HG03196 (cell line): Measurements from ENCODE around the gene AIG1.
"Not testable (repeated sequence)": the region's sequence is repeated elsewhere in the genome, so short reads cannot be mapped to it uniquely, and the experiment has no call there.

Source experiments
- ATAC-seq: cut with Tn5 transposase; IDR thresholded peaks from one replicate; pipeline ENCODE4 v1.9.1; 2021; ENCODE audit not compliant: unreplicated experiment

The AIG1 gene

DNA sequence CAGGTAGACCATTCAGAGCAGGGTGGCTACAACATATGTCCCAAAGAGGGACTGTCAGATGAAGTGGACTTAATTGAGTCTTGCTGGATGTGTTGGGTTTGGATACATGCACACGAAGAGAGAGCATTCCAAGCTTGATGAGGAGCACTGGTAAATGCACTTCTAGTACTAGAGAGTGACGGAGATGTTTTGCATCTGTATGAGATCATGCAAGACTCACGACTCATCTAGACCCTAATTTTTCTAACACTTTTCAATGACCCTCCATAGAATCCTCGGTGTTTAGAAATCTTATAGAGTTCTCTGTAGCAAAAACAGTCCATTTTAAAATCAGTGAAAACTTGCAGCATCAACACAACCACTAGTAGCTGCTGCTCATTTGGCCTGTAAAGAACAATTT, 4.8 kb upstream of the AIG1 start:
- ATAC-seq: no peak

DNA sequence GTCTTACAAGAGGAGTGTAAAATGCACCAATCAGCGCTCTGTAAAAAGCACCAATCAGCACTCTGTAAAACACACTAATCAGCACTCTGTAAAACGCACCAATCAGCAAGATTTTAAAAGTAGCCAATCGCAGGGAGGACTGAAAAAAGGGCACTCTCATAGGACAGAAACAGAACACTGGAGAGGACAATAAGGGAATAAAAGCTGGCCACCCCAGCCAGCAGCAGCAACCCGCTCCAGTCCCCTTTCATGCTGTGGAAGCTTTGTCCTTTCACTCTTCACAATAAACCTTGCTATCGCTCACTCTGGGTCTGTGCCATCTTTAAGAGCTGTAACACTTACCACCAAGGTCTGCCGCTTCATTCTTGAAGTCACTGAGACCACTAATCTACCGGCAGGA, 1.7 kb upstream of the AIG1 start:
- no peak for ATAC-seq

DNA sequence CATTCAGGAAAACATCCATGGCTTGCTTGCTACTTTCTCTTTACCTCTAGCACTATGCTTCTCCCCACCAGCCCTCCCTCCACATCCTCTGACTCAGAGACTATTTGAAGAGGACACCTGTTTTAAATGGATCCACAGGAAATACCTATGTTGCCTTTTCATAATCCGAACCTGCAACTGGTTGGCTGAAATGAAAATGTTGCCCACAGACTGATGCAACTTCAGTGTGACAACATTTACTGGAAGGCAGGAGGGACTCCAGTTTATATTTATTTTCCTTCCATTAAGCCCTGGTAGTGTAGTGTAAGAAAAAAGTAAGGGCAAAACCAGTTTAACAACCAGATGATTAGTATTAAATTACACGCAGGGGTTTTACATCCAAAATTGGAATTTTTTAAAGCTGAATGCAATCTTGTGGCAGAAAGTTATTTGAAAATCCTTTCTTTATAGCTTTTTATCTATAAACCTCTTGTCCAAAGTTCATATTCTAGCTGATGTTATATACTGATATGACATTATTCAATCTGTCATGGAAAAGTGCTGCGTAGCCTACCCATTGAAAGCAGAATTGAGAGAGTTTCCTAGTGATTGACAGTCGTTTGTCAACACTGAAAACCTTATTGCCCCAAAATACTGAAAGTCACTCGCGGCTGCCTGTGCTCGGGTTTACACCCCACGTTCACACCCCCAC, 881 bp upstream of the AIG1 start:
- ATAC-seq: no peak

DNA sequence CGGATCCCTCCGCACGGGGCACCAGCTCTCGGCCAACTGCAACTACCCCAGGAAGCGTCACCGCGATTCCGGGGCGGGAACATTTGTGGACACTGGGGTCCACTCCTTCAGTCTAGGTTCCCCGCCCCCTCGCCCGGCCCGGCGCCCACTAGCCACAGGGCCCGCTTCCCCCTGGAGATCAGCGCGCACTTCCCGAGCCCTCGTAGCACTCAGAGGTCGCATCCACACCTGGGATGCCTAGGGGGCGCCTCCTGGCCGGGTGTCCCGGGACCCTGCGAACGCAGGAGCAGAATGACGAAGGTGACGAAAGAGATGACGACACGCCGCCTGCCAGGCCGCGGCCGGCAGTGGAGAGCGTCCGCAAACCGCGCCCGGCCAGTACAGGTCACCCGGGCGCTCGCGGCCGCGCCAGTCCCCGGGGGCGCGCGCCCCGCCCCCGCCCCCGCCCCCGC, 309 bp upstream of the AIG1 start:
- ATAC-seq: peak; percentile 71

DNA sequence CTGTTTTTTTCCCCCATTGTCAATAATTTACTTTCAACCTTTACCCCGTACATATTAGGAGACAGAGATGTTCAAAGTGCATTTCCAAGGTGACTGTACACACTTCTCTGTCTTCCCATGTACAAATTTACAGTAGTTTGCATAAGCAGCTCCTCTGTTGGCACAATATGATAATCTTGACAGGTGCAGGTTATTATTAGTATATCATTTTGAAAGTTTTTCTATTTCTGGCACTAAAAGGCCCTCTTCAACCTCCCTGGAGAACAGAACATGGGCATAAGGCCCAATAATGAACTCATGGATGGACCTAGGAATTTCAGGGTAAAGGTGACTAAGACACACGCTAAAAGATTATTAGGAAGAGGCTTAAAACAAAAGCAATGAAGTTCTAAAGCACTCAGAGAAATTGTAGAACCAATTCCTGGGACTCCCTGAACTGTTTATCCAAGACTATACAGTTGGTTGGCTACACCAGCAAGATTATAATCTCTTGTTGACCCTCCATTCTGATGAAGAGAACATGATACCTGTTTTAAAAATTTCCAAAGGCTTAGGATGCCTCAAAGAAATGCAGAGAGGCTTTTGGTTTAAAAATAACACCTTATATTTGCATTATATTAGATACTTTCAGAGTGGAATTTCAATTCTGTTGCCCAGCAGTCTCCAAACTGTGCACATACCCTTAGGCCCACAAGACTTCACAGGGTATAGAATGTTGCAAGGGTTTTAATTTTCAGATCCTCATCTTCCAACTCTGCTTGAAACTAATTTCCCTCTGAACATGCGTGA, 1.1 kb downstream of the AIG1 start:
- no peak for ATAC-seq

DNA sequence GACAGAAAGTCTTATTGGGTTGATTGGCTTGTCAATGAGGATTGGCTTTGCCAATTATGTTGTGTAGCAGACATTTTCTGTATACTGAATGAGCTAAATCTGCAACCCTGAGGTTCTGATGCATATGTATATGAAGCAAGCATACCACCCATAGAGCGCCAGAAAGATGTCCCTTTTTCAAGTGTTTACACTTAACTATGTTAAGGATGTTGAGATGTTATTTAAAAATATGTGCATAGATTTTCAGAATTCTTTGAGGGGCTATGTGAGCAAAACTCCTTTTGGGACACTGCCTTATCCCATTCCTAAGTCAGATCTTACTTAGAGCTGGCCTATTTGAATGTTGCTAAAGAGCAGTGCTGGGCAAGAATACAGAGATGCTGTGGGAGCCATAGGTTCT, 1.9 kb downstream of the AIG1 start:
- ATAC-seq: no peak

DNA sequence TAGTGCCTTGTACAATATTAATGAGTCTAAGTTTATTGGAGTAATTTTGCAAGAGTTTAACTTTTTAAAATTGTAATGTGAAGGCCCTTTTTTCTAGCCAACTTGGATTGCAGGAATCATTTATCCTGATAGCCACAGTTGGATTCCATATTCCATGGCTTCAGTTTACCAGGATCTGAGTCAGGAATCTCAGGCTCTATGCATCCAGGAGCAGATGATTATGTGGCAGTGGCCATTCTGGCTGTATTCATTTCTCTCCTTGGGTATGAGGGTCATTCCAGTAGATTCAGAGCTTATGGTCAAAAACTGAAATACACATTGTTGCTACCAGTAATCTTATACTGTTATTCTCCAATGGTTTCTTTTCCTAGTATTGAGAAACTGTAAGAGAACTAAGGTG, 2.9 kb downstream of the AIG1 start:
- ATAC-seq: no peak

DNA sequence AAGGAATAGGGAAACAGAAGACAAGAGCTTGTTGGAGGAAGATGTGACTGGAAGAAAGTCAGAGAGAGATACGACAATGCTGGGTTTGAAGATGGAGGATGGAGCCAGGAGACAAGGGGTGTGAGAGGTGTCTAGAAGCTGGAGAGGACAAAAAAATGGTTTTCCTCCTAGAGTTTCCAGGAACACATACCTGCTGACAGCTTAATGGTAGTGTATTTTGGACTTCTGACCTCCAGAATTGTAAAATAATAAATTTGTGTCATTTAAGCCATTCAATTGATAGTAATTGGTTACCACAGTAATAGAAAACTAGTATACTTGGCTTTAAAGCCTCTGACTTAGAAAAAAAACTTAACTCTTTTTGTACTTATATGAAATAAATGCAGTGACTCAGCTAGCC, 3.6 kb downstream of the AIG1 start:
- ATAC-seq: no peak

DNA sequence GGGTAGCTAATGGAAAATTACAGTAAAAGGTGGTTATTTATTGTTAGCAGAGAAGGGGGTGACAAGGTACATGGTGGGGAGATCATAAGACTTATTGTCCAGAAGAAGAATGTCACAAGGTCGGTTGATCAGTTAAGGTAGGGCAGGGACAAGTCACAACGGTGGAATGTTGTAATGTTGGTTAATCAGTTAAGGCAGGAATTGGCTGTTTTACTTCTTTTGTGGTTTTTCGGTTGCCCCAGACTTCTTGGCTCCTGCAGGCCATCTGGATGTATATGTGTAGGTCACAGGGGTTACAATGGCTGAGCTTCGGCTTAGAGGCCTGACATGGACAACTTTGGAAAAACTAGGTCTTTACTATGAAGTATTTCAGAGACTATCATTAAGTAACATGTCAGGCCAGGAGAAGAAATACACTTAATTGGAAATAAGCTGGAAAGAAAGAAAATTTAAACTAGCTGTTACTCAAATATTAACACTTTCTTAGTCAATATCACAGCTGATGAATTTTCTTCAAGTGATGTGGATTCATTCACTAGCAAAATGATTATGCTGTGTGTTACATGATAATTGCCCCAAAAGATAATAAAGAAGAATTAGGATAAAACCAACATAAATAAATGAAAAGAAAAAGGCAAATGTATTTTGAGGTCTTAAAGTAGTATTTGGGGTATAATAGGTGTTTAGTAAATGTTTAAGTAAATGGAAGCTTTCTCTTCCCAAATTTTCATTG, 4.4 kb downstream of the AIG1 start:
- ATAC-seq: no peak

DNA sequence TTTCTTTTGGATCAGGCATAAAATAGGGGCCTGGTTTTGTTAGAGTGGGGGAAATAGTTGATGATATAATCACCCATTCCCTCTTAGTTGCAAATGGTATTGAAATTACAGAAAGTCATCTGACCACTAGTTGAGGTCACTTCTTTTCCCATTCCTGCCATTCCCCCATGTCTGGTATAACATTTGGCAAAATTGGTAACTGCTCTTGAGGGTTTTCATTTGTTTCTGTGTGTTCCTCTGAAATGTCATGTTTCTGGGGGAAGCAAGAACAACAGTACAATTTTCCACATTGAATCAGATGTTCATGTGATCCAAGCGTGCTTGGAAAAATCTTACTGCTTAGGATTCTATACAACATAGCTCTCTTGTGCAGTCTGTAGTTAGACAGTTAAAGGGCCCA, 7.3 kb downstream of the AIG1 start:
- ATAC-seq: no peak

DNA sequence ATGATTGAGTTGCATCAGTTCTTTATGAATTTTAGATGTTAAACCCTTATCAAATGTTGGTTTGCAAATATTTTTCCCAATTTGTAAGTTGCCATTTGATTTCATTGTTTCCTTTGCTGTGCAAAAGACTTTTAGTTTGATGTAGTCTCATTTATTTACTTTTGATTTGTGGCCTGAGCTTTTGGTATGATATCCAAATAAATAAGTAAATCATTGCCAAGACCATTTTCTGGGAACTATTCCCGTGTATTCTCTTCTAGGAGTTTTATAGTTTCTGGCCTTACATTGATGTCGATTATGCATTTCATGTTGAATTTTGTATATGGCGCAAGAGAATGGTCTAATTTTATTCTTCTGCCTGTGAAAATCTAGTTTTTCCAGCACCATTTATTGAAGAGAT, 13.4 kb downstream of the AIG1 start:
- ATAC-seq: no peak

DNA sequence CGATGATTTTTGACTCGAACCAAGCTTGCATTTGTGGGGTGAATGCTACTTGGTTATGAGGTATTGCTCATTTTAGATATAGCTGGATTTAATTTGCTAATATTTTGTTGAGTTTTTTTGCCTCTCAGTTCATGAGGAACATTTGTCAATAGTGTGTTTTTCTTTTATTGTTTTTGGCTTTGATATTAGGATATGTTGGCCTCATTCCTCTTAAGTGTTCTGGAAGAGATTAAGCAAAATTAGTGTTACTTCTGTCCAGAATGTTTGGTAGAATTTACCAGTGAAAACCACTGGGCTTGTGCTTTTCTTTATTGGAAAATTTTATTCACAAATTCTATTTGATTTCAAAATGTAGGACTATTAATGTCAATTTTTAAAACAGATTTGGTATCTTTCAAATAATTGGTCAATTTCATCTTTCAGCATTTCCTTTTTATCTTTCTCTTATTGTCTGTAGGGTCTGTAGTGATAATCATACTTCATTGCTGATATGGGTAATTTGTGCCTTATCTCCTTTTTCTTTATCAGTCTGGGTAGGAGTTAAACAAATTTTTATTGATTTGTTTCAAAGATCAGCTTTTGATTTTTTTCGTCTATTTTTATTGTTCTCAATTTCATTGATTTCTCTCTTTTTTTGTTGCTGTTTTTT, 14.1 kb downstream of the AIG1 start:
- ATAC-seq: no peak

DNA sequence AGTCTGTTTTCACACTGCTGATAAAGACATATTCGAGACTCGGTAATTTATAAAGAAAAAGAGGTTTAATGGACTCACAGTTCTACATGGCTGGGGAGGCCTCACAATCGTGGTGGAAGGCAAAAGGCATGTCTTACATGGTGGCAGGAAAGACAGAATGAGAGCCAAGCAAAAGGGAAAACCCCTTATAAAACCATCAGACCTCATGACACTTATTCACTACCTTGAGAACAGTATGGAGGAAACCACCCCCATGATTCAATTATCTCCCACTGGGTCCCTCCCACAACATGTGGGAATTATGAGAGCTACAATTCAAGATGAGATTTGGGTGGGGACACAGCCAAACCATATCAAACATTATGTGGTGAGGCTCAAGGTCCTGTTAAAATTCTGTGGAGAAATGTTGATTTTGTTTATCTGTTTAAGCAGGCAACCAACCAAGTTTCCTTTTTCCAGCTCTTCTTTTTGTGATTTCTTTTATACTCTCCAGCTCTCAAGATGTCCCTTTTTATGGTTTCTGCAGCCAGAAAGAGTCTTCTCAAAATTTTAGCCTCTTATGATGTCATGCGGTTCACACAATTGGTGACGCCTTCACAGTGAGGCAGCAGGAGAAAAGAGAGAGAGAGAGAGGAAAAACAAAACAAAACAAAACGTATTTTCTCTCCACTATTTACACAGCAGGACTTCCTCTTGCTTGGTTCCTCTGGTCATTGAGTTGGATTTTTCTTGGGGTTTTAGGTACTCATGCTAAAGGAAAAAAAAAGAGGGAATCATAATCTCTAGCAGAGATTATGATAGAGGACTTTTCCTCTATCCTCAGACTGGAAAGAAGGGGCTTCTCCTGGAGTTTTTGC, 18.0 kb downstream of the AIG1 start:
- no peak for ATAC-seq

DNA sequence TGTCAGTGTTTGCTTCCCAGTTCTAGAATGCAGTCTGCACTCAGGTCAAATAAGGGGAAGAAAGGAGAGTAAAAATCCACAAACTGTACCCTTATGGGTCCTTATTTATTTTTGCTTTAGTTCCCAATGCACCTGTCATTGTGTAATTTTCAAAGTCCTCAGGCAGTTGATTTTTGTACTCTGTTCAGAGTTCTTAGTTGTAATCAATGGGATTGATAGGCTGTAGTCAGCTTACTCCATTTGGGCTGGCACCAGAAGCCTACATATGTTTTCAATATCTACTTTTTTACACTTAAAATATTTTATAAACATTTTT, 18.6 kb downstream of the AIG1 start:
- ATAC-seq: no peak

DNA sequence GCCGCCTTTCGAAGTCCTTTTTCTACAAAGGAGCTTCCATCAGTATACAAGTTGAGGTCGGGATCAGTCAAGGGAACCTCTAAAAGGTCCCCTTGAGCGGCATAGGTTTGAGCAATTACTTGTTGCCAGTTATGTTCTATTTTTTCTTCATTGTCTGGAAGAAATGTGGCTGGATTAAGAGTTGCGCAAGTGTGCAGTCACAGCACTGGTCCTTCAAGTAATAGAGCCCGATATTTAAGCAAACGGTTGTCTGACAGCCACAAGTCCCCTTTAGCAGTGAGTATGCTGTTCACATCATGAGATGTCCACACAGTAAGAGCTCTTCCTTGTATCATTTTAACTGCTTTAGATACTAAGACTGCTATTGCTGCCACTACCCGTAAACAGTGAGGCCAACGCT, 21.6 kb downstream of the AIG1 start:
- ATAC-seq: not testable (repeated sequence)

DNA sequence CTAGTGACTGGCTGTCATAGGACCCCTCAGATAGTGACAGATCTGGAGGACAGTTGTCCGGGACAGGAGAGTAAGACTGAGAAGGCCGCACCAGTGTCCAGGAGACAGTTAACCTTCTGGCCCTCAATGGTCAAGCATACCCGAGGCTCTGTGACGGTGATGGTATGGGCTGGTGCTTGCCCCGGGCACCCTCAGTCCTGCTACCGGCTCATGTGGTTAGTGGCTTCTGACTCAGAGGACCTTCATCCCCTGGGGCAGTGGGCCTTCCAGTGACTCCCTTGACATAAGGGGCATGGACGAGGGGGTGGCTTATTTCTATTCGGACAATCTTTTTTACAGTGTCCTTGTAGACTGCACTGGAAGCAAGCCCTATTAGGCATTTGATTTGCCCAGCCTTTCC, 23.3 kb downstream of the AIG1 start:
- ATAC-seq: not testable (repeated sequence)

DNA sequence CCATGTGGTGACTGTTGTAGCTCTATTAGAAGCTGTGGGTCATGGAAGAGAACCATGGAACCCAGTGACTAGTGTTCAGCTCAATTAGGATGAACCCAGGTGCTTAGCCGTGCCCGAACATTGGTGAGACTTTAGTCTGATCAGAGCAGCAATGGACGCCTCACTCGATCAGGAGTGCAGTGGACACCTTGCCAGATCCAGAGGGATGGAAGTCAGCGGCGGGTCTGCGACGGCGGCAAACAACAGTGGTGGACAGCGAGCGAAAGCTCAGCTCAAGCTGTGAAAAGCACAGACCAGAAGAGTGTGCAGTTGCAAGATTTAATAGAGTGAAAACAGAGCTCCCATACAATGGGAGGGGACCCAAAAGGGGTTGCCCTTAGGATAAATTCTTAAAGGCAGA, 26.6 kb downstream of the AIG1 start:
- ATAC-seq: not testable (repeated sequence)

DNA sequence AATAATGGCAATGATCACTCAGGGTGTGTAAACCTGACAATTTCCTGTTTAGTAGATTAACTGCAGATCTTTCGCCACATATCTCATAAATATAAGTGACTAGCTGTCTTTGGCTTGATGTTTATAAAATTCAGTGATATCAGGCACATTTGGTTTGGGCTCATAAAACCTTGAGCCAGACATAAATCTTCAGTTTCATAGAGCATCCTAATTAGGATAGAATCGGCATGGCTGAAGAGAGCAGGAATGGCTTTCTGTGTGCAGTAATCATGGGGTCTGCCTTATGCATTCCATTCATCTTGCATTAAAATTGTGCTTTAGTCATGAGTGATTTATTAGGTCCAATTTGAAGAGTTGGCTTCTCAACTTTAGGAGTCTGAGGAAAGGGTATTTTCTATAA, 27.2 kb downstream of the AIG1 start:
- no peak for ATAC-seq

DNA sequence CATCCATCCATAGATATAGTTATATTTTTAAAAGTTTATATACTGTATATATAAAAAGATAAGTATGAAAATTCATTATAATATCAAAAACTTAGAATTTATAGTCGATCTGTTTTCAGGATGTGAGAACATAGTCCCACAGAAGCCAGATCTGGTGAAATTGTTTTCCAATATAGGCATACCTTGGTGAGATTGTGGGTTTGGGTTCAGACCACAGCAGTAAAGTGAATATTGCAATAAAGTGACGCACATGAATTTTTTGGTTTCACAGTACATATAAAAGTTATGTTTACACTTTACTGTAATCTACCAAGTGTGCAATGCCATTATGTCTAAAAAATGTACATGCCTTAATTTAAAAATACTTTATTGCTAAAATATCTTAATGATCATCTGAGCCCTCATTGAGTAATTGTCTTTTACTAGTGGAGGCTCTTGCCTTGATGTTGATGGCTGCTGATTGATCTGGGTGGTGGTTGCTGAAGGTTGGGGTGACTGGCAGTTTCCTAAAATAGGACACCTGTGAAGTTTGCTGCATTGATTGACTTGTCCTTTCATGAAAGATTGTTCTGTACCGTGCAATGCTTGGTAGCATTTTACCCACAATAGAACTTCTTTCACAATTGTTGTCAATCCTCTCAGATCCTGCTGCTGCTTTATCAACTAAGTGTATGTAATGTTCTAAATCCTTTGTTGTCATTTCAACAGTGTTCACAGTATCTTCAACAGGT, 29.8 kb downstream of the AIG1 start:
- no peak for ATAC-seq

DNA sequence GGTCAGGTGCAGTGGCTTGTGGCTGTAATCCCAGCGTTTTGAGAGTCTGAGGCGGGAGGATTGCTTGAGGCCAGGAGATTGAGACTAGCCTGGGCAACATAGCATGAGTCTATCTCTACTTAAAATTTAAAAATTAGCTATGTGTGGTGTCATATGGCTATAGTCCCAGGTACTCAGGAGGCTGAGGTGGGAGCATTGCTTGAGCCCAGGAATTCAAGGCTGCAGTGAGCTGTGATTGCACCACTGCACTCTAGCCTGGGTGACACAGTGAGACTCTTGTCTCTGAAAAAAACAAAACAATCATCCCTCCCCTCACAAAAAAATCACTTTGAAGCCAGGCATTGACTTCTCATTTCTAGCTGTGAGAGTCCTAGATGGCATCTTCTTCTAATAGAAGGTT, 32.1 kb downstream of the AIG1 start:
- ATAC-seq: no peak
